HG03457 (cell line): ENCODE results near the gene NEK5.
A peak's percentile ranks its signal among the peaks of the same experiment; 100 is the strongest.

Source experiments
- ATAC-seq: cut with Tn5 transposase; IDR thresholded peaks from one replicate; pipeline ENCODE4 v1.9.1; 2021; ENCODE audit warnings: moderate number of reproducible peaks; ENCODE audit not compliant: unreplicated experiment

The NEK5 gene

GRCh38 chr13:52020191-52020590 is 108.7 kb downstream of the NEK5 start:
- no peak for ATAC-seq

DNA sequence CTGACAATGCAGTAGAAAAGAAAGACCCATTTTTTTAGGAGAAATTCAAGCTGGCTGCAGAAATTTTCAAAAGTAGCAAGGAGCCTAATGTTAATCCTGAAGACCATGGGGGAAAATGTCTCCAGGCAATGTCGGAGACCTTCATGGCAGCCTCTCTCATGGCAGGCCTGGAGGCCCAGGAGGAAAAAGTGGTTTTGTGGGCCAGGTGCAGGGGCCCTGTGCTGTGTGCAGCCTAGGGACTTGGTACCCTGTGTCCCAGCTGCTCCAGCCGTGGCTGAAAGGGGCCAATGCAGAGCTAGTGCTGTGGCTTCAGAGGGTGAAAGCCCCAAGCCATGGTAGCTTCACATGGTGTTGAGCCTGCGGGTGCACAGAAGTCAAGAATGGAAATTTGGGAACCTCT is 112.6 kb downstream of the NEK5 start:
- no peak for ATAC-seq

DNA sequence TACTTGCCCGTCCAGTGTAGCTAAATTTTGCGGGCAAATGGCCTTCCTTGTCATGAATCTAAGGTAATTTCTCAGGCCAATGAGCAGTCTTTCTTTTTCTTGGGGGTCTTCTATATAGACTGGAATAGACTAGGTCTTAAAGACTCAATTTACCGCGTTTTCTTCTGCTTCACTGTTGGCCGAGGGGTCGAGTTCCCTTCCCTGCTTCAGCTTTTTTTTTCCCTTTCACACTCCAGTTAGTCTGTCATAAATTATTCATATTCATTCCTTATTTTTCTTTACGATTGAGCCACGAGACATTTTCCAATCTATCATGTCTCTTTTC is 116.4 kb downstream of the NEK5 start:
- ATAC-seq: no peak

DNA sequence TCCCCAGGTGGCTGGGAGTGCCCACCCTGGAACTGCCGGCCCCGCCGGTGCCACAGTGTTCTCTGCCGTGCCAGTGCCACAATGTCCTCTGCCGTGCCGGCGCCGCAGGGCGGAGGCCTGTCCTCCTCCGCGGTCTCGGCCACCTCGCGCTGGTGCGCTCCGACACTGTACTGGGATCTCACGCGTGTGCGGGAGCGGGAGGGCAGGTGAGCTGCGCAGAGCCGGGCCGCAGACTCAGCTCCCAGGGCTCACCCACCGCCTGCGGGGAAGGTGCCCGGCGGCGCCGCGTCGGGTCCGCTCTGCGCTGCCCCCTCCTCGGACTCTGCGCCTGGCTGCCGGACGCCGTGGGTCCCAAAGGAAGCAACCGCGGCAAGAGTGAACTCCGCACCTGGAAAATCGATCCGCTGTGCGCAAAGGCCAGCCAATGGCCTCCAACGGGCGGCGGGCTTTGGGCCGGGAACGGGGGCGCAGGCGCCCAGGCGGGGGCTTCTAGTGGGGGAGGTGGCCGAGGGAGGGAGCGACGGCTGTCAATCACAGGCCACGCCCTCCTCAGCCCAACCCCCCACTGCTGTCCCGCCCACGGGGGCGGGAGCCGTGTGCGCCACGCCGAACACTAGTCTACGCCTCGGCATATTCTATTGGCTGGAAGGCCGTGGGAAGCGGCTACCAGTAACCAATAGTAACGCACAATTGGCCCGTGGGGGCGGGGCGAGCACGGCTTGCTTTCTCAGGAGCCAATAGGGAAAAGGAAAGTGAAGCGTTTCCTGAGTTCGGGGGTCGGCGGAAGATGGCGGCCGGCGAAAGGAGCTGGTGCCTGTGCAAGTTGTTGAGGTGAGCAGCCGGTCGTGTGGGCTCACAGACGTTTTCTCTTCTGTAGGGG is 117.0 kb downstream of the NEK5 start, which contains the start of gene ALG11:
Gene ALG11, plus strand, starts transcription at position 767 of the 880 bp plus-strand sequence. Its CDS starts 21 bp downstream, at position 788.
- ATAC-seq: peak; percentile 99

- ATAC-seq: no peak
These were observed 117.8 kb downstream of the NEK5 start, which contains the start of gene ATP7B for GRCh38 chr13:52010890-52011631. Gene ATP7B (minus strand): TSS chr13:52011450. CDS start chr13:52011337, 113 bp downstream.

DNA sequence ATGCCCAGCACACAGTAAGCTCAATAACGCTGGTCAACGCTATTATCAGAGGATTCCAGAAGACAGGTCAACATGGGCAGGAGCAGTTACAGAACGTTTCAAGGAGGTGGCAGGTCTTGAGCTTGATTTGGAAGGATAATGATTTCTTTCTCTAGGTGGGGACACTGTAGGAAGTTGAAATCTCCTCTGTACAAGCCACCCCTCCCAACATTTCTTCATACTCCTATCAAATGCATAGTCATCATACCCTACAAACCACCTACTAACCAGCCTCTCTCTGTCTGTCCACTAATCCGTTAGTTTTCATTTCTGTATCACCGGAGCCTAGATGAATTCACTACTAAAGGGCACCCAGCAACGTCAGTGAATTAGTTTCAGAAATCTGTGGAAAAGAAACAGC is 118.9 kb downstream of the NEK5 start:
- ATAC-seq: no peak

- no peak for ATAC-seq
These were observed 122.2 kb downstream of the NEK5 start for GRCh38 chr13:52006523-52007245.

- ATAC-seq: no peak
These were observed 122.9 kb downstream of the NEK5 start for GRCh38 chr13:52005841-52006522.

DNA sequence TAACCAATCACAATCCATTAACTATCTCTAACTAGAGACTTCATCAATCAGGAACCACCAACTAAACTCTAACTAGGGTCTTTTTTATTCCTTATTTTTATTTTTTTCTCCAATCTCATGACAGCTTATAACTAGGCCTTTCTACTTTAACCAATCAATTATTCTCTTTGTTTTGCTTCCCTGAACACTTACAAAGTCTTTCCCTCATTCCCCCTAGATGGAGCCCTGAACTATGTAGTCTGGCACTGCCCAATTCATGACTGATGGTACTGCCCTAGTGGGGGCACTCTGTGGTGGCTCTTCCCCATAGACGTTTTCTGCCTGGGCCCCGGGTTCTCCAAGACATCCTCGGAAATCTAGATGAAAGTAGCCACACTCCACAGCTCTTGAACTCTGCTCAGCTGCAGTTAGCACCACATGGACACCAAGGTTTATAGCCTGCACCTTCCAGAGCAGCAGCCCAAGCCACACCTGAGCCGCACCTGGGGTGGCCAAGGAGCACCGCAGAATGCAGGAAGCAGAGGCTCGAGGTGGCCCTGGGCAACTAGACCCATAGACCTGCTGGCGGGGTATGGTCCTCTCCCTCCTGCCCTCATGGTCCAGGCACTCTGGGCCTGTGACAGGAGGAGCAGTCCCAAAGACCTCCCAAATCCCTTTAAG is 124.2 kb downstream of the NEK5 start:
- ATAC-seq: no peak

GRCh38 chr13:52003541-52003940 is 125.3 kb downstream of the NEK5 start:
- no peak for ATAC-seq

DNA sequence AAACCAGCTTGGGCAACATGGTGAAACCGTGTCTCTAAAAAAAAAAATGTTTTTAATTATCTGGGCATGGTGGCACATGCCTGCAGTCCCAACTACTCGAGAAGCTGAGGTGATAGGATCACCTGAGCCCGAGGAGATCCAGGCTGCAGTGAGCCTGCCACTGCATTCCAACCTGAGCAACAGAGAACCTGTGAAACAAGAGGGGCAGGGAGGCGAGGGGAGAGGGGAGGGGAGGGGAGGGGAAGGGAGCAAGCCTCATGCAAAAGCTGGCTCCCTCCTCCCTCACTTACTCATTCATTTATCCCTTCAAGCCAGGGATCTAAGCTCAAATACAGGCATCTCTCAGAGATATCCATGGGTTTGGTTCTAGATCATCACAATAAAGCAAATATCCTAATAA is 126.5 kb downstream of the NEK5 start:
- no peak for ATAC-seq

- no peak for ATAC-seq
These were observed 127.6 kb downstream of the NEK5 start for GRCh38 chr13:52001120-52001731.

- no peak for ATAC-seq
These were observed 129.0 kb downstream of the NEK5 start for GRCh38 chr13:51999921-52000320.

- no peak for ATAC-seq
These were observed 129.4 kb downstream of the NEK5 start for GRCh38 chr13:51999510-51999911.

DNA sequence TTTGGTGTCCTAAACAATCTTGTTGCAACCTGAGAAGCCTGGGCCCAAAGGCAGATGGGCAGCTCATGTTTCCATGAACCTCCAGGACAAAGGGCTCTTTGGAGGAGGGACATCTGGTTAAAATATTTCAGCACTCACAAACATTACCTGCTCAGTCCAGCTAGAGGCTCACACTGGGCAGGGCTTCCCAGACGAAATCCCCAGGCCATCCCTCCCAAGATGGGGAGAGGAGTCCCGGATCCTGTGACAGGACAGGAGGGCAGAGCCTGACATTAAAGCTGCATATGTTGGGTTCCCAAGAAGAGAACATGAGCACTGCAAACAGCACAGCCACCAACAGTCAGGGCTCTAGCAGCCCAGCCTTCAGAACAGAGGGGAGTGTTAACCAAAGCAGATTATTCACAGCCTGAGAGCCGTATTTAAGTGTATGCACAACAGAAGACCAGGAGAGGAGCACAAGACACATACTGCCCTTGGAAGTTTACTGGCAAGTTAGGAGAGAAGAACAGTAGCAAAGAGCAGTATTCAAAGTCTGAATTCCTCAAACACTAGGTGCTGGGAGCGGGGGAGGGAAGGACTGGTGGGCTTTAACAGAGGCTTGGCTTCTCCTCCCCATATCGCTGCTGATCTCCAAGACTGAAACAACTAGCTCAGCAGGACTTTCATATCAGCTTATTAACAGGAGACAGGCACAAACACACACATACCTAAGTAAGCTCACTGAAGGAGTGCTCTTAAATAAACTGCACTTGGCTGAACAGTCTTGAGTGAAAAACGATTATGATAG is 130.0 kb downstream of the NEK5 start:
- ATAC-seq: no peak

DNA sequence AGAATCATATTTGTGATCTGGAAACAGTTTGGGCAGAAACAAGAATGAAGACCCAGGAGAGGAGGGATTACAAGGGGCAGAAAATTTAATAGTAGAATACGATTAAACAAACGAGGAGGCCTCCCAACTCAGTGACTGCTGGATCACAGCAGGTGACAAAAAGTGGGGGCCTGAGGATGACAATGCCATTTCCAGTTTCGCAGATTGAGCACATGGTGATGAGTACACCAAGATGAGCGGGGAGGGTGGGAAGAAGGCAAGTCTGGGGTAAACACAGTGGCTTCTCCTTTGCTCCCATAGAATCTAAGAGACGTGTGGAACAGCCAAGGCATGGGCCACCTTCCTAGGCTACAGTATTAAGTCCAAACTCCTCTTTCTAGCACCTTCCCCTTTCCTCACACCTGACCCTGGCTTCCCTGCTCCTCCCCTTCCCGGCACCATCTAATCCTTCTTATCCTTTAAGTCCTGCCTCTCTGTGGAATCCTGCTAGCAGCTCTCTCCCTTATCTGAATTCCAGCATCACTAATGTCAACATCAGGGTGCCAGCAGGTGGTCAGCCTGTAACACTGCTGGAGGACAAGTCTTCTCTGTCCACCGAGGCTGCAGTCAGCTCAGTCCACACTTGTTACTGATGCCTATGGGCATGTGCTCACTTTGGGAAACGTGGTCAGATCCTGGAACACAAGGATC is 131.1 kb downstream of the NEK5 start:
- ATAC-seq: no peak

DNA sequence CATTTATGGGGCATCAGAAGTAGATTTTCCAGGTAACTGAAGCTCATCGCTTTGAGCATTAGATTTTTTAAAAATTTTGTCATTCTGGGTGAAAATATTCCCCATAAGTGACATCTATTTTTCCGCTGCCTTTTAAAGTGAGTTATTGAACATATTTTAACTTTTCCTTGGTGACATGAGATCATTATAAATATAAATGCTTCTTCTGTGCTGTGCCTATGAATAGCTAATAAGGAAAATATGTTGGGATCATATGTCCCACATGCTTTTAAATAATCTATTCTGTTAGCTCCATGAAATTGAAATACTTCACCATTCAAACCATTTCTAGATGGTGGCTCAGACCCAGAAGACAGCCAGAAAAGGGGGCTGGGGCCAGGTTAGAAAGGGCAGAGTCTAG is 131.7 kb downstream of the NEK5 start:
- ATAC-seq: no peak

GRCh38 chr13:51996641-51997040 is 132.2 kb downstream of the NEK5 start:
- ATAC-seq: no peak
